Type B pancreatic cell (in vitro differentiated cells): ENCODE measurements around the gene KCNQ5. TPM values are rescaled to one million over a fixed set of nuclear protein-coding genes. Genes with fewer than 3 reads are reported as not detected.
A peak's percentile ranks its signal among the peaks of the same experiment; 100 is the strongest.

ENCODE experiments used
- DNase-seq: peaks from one replicate; pipeline ENCODE4 v3.0.0; 2021; ENCODE audit warnings: mixed read lengths; ENCODE audit not compliant: unreplicated experiment; ENCODE audit errors: extremely low spot score
- H3K27ac Mint-ChIP-seq: 2 replicates; pipeline ENCODE4 v1.8.0; 2021; ENCODE audit warnings: mild to moderate bottlenecking, mixed read lengths
- H3K27me3 Mint-ChIP-seq: 2 replicates; pipeline ENCODE4 v1.8.0; 2021; ENCODE audit warnings: mixed read lengths
- H3K36me3 Mint-ChIP-seq: 2 replicates; pipeline ENCODE4 v1.8.0; 2021; ENCODE audit warnings: mixed read lengths
- H3K4me1 Mint-ChIP-seq: one replicate; pipeline ENCODE4 v1.8.0; 2021; ENCODE audit warnings: mixed read lengths; ENCODE audit not compliant: unreplicated experiment
- H3K4me3 Mint-ChIP-seq: 2 replicates; pipeline ENCODE4 v1.8.0; 2021; ENCODE audit warnings: mild to moderate bottlenecking, mixed read lengths
- H3K9me3 Mint-ChIP-seq: 2 replicates; pipeline ENCODE4 v1.8.0; 2021; ENCODE audit warnings: mixed read lengths
- total RNA-seq: library from RNA; stranded (reverse); gene quantifications from 2 replicates; pipeline ENCODE4 v1.2.1, GENCODE V29; 2021; ENCODE audit warnings: low replicate concordance
- TF ChIP-seq, protein P1 (sequence below): fragments of 200-600 bp; sonication (generic); conservative IDR thresholded peaks from 2 replicates; pipeline ENCODE4 v1.5.0; 2021; ENCODE audit warnings: antibody characterized with exemption, mild to moderate bottlenecking

Gene KCNQ5
- total RNA-seq, 1 donor from 2014 or later, result 1.7 TPM

DNA sequence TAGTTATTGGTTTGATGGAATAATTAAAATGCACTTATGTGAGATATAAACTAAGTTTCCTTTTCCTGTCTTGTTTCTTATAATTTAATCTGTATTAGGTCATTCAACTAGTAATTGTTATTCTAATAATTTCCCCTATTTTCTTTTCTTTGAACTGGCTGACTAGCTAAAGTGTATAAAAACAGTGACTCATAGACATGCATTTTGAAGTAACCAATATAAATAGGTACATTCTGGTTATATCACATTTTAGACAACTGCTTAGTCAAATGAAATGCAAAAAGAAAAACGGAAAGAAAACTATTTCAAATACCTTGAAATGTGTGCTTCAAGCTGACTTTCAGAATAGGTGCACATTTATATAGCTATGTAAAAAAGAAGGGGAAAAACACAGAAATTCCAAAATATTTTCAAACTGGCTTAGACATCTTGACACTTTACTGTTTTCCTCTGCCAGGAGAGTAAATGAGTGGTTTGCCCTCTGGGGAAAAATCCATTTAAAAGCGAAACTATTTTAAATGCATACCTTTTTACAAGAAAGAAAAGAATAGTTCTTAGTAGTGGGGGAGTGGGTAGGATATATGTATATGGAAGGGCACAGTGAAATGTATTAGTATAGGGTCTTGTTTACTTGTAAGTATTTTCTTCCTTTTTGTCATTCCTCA lies 28.3 kb downstream of the KCNQ5 start:
- no peaks in the 10 kb centered on the region for H3K9me3 Mint-ChIP-seq
- H3K27me3 Mint-ChIP-seq, result no peaks in the 10 kb centered on the region
- TF ChIP-seq, protein P1, sequence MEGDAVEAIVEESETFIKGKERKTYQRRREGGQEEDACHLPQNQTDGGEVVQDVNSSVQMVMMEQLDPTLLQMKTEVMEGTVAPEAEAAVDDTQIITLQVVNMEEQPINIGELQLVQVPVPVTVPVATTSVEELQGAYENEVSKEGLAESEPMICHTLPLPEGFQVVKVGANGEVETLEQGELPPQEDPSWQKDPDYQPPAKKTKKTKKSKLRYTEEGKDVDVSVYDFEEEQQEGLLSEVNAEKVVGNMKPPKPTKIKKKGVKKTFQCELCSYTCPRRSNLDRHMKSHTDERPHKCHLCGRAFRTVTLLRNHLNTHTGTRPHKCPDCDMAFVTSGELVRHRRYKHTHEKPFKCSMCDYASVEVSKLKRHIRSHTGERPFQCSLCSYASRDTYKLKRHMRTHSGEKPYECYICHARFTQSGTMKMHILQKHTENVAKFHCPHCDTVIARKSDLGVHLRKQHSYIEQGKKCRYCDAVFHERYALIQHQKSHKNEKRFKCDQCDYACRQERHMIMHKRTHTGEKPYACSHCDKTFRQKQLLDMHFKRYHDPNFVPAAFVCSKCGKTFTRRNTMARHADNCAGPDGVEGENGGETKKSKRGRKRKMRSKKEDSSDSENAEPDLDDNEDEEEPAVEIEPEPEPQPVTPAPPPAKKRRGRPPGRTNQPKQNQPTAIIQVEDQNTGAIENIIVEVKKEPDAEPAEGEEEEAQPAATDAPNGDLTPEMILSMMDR, result no peak
- no peaks in the 10 kb centered on the region for H3K4me1 Mint-ChIP-seq
- peak overlapping the region; percentile 53 for H3K27ac Mint-ChIP-seq
- peak overlapping the region; percentile 1 for H3K4me3 Mint-ChIP-seq
- no peak for DNase-seq
- H3K36me3 Mint-ChIP-seq, result no peaks in the 10 kb centered on the region

DNA sequence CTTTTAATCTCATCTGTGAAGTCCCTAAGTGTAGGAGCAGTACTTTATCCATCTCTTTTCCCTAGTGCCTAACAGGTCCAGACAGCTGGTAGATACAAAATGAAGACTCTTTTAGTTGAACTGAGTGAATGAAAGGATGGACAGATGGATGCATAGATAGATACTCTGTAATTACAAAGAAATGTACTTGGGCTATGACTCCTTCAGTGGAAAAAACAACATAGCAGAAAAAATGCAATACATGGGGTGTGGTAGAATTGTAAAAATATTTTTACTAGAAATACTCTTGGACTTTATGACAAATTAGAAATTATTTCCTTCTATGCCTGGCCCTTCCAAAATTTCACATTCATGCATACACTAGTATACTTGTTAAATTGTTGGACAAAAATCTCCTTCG lies 29.3 kb downstream of the KCNQ5 start:
- H3K27ac Mint-ChIP-seq, result peak overlapping the region; percentile 30
- no peaks in the 10 kb centered on the region for H3K4me1 Mint-ChIP-seq
- no peaks in the 10 kb centered on the region for H3K9me3 Mint-ChIP-seq
- H3K4me3 Mint-ChIP-seq, result no peak overlapping the region
- H3K36me3 Mint-ChIP-seq, result no peaks in the 10 kb centered on the region
- no peak for DNase-seq
- H3K27me3 Mint-ChIP-seq, result no peaks in the 10 kb centered on the region
- TF ChIP-seq, protein P1, result no peak

DNA sequence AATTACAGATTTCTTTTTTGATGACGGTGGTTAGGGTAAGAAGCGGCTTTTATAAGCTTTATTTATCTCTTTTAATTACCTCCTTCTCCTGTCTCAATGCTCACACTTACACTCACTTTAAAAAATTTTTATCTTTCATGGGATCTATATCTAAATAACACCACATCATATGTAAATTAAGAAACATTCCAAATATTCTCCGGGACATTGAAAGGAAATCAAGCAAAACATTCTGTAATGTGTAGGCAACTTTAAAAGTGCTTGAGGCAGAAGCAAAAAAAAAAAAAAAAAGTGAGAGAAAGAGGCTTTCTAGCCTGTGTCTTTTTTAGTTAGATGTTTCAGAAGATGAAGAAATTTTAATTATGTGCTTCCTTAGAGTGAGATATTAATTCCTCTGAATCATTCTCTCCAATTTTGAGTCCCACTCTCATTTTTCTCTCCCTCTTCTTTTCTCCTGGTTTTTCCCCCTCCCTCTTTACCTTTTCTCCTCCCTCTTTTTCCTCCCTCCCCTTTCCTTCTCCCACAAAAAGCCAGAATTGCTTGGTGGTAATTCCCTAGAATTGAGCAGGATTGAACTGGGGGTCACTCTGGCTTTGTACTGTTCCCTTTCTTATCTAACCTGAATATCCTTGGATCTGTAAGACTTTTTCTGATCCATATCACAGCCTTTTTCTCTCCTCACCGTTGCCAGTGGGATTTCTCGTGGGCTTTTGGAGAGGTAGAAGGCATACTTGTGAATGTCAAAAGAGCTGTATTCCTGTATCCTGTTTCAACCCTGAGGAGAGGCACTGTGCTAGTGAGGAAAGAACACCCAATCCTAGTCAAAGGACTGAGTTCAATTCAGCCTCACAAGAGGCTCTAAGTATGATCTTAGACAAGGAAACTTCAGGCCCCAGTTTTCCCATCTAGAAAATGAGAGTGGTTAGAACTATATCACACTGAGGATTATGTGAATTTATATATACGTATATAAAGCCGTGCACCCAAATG lies 30.4 kb downstream of the KCNQ5 start:
- no peaks in the 10 kb centered on the region for H3K9me3 Mint-ChIP-seq
- TF ChIP-seq, protein P1, result no peak
- H3K36me3 Mint-ChIP-seq, result no peaks in the 10 kb centered on the region
- no peak for DNase-seq
- H3K4me1 Mint-ChIP-seq, result no peaks in the 10 kb centered on the region
- no peaks in the 10 kb centered on the region for H3K27me3 Mint-ChIP-seq
- H3K4me3 Mint-ChIP-seq, result no peak overlapping the region
- H3K27ac Mint-ChIP-seq, result peak overlapping the region; percentile 52

DNA sequence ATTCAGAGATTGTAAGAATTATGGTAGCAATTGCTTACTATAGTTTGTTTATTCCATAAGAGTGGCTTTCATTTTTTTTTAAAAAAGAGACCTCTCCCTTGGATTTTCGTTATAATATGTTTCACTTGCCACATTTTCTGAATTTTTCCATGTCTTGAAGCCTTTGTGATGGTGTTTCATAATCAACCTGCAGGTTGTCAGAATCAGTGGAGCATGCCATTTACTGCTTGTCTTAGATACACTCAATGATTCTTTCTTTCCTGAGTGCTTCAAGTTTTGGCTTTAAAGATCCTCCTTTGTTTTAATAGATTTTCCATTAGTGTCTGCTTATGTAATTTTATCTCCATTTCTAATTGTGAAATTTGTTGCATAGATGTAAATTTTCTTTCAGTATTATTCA lies 31.2 kb downstream of the KCNQ5 start:
- Mint-ChIP-seq H3K4me1 (no peaks in the 10 kb centered on the region), H3K27ac (no peak overlapping the region), H3K9me3 (no peaks in the 10 kb centered on the region), H3K4me3 (no peak overlapping the region), H3K36me3 (no peaks in the 10 kb centered on the region), H3K27me3 (no peaks in the 10 kb centered on the region)
- TF ChIP-seq, protein P1, result no peak
- no peak for DNase-seq

DNA sequence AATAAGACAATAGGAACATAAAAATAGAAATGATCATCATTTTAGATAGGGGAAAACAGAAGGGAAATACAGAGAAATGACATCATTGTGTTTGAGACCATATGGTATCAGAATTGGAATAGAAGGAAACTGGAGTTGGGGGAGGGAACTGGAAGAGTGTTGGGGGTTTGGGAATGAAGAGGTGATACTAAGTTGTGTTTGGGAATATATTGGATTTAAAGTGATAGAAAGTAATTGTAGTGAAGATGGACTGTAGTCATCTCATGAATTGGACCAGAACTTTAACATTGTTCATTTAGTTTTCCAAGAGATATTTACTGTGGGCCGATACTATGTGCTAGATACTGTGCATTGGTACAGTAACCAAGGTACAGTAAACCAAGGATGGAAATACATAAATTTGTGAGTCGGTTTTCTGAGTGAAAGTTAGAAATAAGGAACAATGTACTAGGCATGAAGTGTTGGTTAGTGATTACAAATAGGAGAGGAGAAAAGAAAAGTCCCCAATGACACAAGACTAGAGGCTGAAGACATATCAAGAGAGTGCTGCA lies 32.3 kb downstream of the KCNQ5 start:
- Mint-ChIP-seq H3K36me3 (no peaks in the 10 kb centered on the region), H3K4me1 (no peaks in the 10 kb centered on the region), H3K9me3 (no peaks in the 10 kb centered on the region), H3K4me3 (no peak overlapping the region), H3K27me3 (no peaks in the 10 kb centered on the region), H3K27ac (no peak overlapping the region)
- no peak for DNase-seq
- TF ChIP-seq, protein P1, result no peak
